ENCODE data around the gene AFG1L. TPM values are rescaled to one million over a fixed set of nuclear protein-coding genes. Genes with fewer than 3 reads are reported as not detected.

AFG1L gene
- total RNA-seq, 2 experiments from 2014 or later = 5.6 to 6.3 TPM

GRCh38 chr6:108355890-108356289 lies 61.0 kb downstream of the AFG1L start:
- DNase-seq = no peak
- POLR2A ChIA-PET = no interaction called here
- CTCF ChIA-PET = interaction anchor here (0.6 to 1.2 kb wide), 3 partner anchors 9 to 11 kb away, joined by 3 read pairs; no protein-coding TSS in a partner anchor
- Mint-ChIP-seq H3K36me3 (ENCODE audit: low read depth) (peaks cover 11% of the 10 kb centered on the region), H3K27me3 (no peaks in the 10 kb centered on the region), H3K4me3 (no peak overlapping the region), H3K27ac (no peak overlapping the region), H3K4me1 (ENCODE audit: low read depth) (no peaks in the 10 kb centered on the region), H3K9me3 (no peaks in the 10 kb centered on the region)
- TF ChIP-seq, protein P1, sequence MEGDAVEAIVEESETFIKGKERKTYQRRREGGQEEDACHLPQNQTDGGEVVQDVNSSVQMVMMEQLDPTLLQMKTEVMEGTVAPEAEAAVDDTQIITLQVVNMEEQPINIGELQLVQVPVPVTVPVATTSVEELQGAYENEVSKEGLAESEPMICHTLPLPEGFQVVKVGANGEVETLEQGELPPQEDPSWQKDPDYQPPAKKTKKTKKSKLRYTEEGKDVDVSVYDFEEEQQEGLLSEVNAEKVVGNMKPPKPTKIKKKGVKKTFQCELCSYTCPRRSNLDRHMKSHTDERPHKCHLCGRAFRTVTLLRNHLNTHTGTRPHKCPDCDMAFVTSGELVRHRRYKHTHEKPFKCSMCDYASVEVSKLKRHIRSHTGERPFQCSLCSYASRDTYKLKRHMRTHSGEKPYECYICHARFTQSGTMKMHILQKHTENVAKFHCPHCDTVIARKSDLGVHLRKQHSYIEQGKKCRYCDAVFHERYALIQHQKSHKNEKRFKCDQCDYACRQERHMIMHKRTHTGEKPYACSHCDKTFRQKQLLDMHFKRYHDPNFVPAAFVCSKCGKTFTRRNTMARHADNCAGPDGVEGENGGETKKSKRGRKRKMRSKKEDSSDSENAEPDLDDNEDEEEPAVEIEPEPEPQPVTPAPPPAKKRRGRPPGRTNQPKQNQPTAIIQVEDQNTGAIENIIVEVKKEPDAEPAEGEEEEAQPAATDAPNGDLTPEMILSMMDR (IDR thresholded peaks at IDR 0.05) = no peak
- no peak for ATAC-seq
- intact Hi-C loops (cut with micrococcal nuclease) = no loop called here

DNA sequence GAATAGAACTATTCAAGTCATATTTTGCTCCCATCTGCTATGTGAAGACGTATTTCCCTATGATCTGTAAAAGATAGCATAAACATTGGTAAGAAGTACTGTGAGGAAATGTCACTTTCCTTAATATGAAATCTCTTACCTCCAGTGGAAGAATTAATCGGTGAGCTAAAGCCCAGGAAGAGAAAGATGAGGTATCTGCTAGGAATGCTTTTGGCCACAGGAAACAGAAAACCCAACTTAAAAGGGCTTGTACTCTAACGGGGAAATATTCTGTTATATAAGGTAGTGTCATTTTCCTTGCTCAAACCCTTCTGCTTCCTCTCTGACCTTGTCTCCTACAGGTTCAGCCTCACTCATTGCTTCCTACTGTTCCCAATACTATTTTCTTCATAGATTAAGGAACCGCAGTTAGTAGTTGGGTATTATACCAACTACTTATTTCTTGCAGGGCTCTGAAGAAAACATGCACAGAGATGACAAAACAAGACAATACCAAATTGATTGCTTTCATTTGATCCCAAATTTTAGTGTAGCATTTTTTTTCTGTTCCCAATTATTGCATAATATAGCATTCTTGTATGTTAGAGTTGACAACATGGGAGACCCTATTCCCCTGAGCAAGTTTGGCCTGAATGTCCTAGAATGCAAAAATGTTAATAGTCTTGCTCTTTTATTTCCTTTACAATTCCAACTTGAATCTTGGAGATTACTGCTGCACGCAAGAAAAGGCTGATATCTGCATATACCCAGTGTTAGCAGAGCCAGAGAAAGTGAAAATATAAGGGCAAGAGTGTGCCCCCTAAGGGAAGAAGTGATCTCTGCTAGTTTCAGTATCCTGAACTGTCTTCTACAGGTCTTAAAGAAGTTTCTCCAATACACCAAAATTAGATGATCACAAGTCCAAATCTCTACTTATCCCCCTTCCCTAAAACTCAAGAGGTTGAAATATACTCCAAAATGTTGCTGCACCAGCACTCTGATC lies 65.3 kb downstream of the AFG1L start:
- peaks cover 3% of the 10 kb centered on the region for H3K4me1 Mint-ChIP-seq (ENCODE audit: low read depth)
- CTCF ChIA-PET = interaction anchor here (0.9 kb wide), 1 partner anchor 43 kb away, joined by 3 read pairs; no protein-coding TSS in a partner anchor
- DNase-seq (no peak), ATAC-seq (no peak)
- POLR2A ChIA-PET = no interaction called here
- H3K4me3 Mint-ChIP-seq = no peak overlapping the region
- H3K36me3 Mint-ChIP-seq (ENCODE audit: low read depth) = peaks cover 11% of the 10 kb centered on the region
- H3K27ac Mint-ChIP-seq = no peak overlapping the region
- TF ChIP-seq, protein P1 (IDR thresholded peaks at IDR 0.05) = no peak
- intact Hi-C loops (cut with micrococcal nuclease) = no loop called here
- H3K9me3 Mint-ChIP-seq = no peaks in the 10 kb centered on the region
- no peaks in the 10 kb centered on the region for H3K27me3 Mint-ChIP-seq

GRCh38 chr6:108360919-108361311 lies 66.1 kb downstream of the AFG1L start:
- H3K4me3 Mint-ChIP-seq = no peak overlapping the region
- no peak overlapping the region for H3K27ac Mint-ChIP-seq
- ChIA-PET POLR2A (no interaction called here), CTCF (no interaction called here)
- H3K4me1 Mint-ChIP-seq (ENCODE audit: low read depth) = peaks cover 3% of the 10 kb centered on the region
- peaks cover 11% of the 10 kb centered on the region for H3K36me3 Mint-ChIP-seq (ENCODE audit: low read depth)
- TF ChIP-seq, protein P1 (IDR thresholded peaks at IDR 0.05) = no peak
- no peak for ATAC-seq
- no peak for DNase-seq
- intact Hi-C loops (cut with micrococcal nuclease) = no loop called here
- no peaks in the 10 kb centered on the region for H3K9me3 Mint-ChIP-seq
- no peaks in the 10 kb centered on the region for H3K27me3 Mint-ChIP-seq

DNA sequence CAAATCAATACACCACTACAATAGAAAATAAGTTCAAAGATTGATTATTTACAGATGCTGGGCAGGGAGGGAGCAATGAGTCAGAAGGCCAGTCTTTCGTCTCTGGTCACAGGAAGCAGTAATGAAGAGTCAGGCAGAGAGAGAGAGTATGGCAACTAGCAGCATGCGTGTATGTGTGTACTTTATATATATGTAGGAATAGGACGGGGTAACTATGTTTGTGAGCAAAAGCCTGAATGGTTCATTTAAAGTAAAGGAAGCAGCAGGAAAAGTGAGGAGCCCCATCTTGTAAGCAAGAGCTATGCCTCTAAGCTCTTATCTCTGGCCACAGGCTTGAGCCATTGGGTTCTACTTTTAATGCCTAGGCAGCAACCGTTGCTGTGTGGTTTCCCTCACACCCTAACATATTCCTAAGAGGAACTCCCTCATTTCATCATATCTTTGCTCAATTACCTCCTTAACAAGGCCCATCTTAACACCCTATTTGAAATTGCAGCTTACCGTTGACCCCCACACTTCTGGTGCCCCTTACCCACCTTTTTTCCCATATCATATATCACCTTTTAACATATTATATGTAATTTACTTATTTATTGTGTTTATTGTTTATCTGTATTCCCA lies 66.6 kb downstream of the AFG1L start:
- TF ChIP-seq, protein P1 (IDR thresholded peaks at IDR 0.05) = no peak
- no peak for ATAC-seq
- Mint-ChIP-seq H3K4me1 (ENCODE audit: low read depth) (peaks cover 3% of the 10 kb centered on the region), H3K4me3 (no peak overlapping the region), H3K27me3 (no peaks in the 10 kb centered on the region), H3K27ac (no peak overlapping the region), H3K9me3 (no peaks in the 10 kb centered on the region), H3K36me3 (ENCODE audit: low read depth) (peaks cover 11% of the 10 kb centered on the region)
- ChIA-PET POLR2A (no interaction called here), CTCF (no interaction called here)
- intact Hi-C loops (cut with micrococcal nuclease) = no loop called here
- DNase-seq = no peak

DNA sequence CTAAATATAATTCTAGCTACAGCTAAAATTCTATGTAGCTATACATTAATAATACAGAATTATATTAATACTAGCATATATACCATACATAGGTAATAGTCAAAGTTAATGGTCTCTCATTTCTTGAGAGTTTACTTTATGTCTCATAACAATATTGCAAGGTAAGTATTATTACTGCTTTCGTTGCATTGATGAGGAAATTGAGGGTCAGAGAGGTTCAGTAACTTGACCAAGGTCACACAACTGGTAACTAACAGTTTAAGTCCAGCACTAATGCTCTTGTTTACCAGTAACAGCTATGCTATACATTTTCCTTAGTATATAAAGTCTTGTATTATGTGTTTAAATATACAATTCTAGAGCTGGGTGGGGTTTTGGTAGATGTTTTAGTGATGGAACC lies 67.6 kb downstream of the AFG1L start:
- intact Hi-C loops (cut with micrococcal nuclease) = no loop called here
- Mint-ChIP-seq H3K27me3 (no peaks in the 10 kb centered on the region), H3K4me1 (ENCODE audit: low read depth) (peaks cover 3% of the 10 kb centered on the region), H3K36me3 (ENCODE audit: low read depth) (peaks cover 11% of the 10 kb centered on the region), H3K4me3 (no peak overlapping the region), H3K9me3 (no peaks in the 10 kb centered on the region), H3K27ac (no peak overlapping the region)
- DNase-seq = no peak
- CTCF ChIA-PET = no interaction called here
- no peak for ATAC-seq
- TF ChIP-seq, protein P1 (IDR thresholded peaks at IDR 0.05) = no peak
- POLR2A ChIA-PET = no interaction called here
